NT2/D1 (cell line): Measurements from ENCODE around the gene ZEB1.

Experiments used
- SUZ12 ChIP-seq: IDR thresholded peaks from 2 replicates; pipeline ENCODE4 v1.6.1; 2011; ENCODE audit not compliant: insufficient read length, insufficient read depth; ENCODE audit errors: extremely low read depth
- YY1 ChIP-seq: IDR thresholded peaks from 2 replicates; pipeline ENCODE4 v1.6.1; 2011; ENCODE audit not compliant: insufficient read length, insufficient read depth

DNA sequence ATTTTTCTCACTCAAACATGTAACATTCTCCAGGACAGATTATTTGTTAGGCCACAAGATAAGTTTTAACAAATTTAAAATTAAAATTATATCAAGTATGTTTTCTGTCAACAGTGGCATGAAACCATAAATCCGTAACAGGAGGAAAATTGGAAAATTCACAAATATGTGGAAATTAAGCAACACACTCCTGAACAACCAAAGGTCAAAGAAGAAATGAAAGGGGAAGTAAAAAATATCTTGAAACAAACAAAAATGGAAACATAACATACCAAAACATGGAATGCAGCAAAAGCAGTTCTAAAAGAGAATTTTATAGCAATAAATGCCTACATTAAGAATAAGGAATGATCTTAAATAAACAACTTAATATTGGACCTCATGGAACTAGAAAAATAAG, 147.3 kb downstream of the ZEB1 start:
- TF ChIP-seq SUZ12 (no peak), YY1 (no peak)
